MM.1S (cell line): ENCODE results near the gene CALML4.

Experiments
- CTCF ChIP-seq: fragments of 300-600 bp; sonication (generic); IDR thresholded peaks from 2 replicates; pipeline ENCODE4 v1.5.1; 2016; ENCODE audit warnings: antibody characterized with exemption, low read length, mixed read lengths
- EZH2 ChIP-seq: fragments of 300-600 bp; sonication (generic); optimal IDR thresholded peaks from 2 replicates; pipeline ENCODE3; 2017; ENCODE audit warnings: low read depth, mild to moderate bottlenecking, antibody characterized with exemption, low read length, mixed read lengths
- EZH2phosphoT487 ChIP-seq: fragments of 300-600 bp; sonication (generic); IDR thresholded peaks from 2 replicates; pipeline ENCODE4 v1.6.1; 2018; ENCODE audit warnings: antibody characterized with exemption, low read length

- TF ChIP-seq EZH2, result no peak
- no peak for TF ChIP-seq CTCF
- no peak for TF ChIP-seq EZH2phosphoT487
These were observed 19.6 kb upstream of the CALML4 start for GRCh38 chr15:68224546-68225250.
